Coronary artery (tissue), 2 donors: ENCODE measurements around the gene RPL35.

Experiments
- DNase-seq: peaks from one replicate; pipeline ENCODE4 v3.0.0-alpha.2; 2017; ENCODE audit warnings: low spot score
- H3K27ac ChIP-seq, 2 donors: fragments of 200-600 bp; sonication (generic); one replicate each; pipeline ENCODE4 v1.5.1; 2016 to 2019
- H3K4me3 ChIP-seq: fragments of 200-600 bp; sonication (generic); 2 replicates; pipeline ENCODE4 v1.5.1; 2016; ENCODE audit warnings: mild to moderate bottlenecking, moderate library complexity
- TF ChIP-seq, protein P1 (sequence below): fragments of 200-600 bp; sonication (generic); IDR thresholded peaks from one replicate; pipeline ENCODE4 v1.5.1; 2019; ENCODE audit warnings: antibody characterized with exemption

The RPL35 gene

GRCh38 chr9:124809741-124810500 is 51.8 kb downstream of the RPL35 start:
- peak overlapping the region in 1 of 2 donors; percentile 82 for H3K27ac ChIP-seq
- TF ChIP-seq, protein P1, sequence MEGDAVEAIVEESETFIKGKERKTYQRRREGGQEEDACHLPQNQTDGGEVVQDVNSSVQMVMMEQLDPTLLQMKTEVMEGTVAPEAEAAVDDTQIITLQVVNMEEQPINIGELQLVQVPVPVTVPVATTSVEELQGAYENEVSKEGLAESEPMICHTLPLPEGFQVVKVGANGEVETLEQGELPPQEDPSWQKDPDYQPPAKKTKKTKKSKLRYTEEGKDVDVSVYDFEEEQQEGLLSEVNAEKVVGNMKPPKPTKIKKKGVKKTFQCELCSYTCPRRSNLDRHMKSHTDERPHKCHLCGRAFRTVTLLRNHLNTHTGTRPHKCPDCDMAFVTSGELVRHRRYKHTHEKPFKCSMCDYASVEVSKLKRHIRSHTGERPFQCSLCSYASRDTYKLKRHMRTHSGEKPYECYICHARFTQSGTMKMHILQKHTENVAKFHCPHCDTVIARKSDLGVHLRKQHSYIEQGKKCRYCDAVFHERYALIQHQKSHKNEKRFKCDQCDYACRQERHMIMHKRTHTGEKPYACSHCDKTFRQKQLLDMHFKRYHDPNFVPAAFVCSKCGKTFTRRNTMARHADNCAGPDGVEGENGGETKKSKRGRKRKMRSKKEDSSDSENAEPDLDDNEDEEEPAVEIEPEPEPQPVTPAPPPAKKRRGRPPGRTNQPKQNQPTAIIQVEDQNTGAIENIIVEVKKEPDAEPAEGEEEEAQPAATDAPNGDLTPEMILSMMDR: no peak
- no peak overlapping the region for H3K4me3 ChIP-seq
- no peak for DNase-seq

GRCh38 chr9:124809211-124809610 is 52.5 kb downstream of the RPL35 start:
- Histone ChIP-seq H3K4me3 (no peak overlapping the region), H3K27ac (no peak overlapping the region)
- TF ChIP-seq, protein P1: no peak
- DNase-seq: no peak

- DNase-seq: no peak
Observed at GRCh38 chr9:124808246-124808956, 53.4 kb downstream of the RPL35 start.

More at GRCh38 chr9:124808246-124808956, 53.4 kb downstream of the RPL35 start:
- TF ChIP-seq, protein P1: no peak
- no peak overlapping the region for H3K27ac ChIP-seq
- no peak overlapping the region for H3K4me3 ChIP-seq
